Right cardiac atrium (tissue), 5 donors: ENCODE data around the gene ADGRE1. TPM values are rescaled to one million over a fixed set of nuclear protein-coding genes. Genes with fewer than 3 reads are reported as not detected.

Experiments used
- ATAC-seq, 2 donors: fragments of 200-7000 bp; cut with Tn5 transposase; one replicate each; pipeline versions ENCODE4 v1.8.0 to v1.9.1; 2020; ENCODE audit warnings: moderate library complexity in 2 of 2, mild to moderate bottlenecking in 1 of 2
- DNase-seq, 3 donors: peaks; one replicate each; pipeline ENCODE4 v3.0.0-alpha.2; 2020
- H3K27ac ChIP-seq: one replicate; pipeline ENCODE4 v1.5.1; 2013; ENCODE audit warnings: mild to moderate bottlenecking, low read length, control low read depth, moderate library complexity
- H3K27me3 ChIP-seq: one replicate; pipeline ENCODE4 v1.6.1; 2013; ENCODE audit not compliant: control insufficient read depth, insufficient read depth
- H3K4me1 ChIP-seq: one replicate; pipeline ENCODE4 v1.6.1; 2013; ENCODE audit warnings: low read length; ENCODE audit not compliant: control insufficient read depth, insufficient read depth
- H3K4me3 ChIP-seq: one replicate; pipeline ENCODE4 v1.5.1; 2013; ENCODE audit warnings: low read length, control low read depth
- H3K9me3 ChIP-seq: one replicate; pipeline ENCODE4 v1.6.1; 2013; ENCODE audit warnings: low read length; ENCODE audit not compliant: control insufficient read depth
- WGBS: extraction: QIAGEN DNeasy Blood & Tissue Kit; methylation state at CpG from one replicate; pipeline ENCODE4 v1.1.7; 2013; 5-methylcytosine and 5-hydroxymethylcytosine counted together
- intact Hi-C, 4 donors: fragments of 100-400 bp; cut with DNase I; formaldehyde crosslinking; loops; one replicate each; pipeline versions ENCODE4 v1.11.0 to v1.14.0; 2022 to 2023
- polyA plus RNA-seq: library from polyadenylated mRNA; stranded (reverse); fragments of 200-250 nt; gene quantifications from one replicate; pipeline ENCODE4 v1.2.3, GENCODE V29; 2013
- total RNA-seq, 4 donors: library from RNA; stranded (reverse); fragmentation: NEBNext Ultra II Directional; extraction: Animal tissue kit (Norgen Biotek cat#: 25700); gene quantifications; one replicate each; pipeline ENCODE4 v1.2.1, GENCODE V29; 2021
- donor health status: healthy with polysubstance abuse.
- donor health status: DM: no; HTN: yes; CAD: no.
- donor health status: DM: no; HTN: no; CAD: no.
- donor health status: DM: no; HTN: yes; CAD: no; lungs with severe emphysema.
- donor health status: DM: yes; HTN: yes; CAD: no.

ADGRE1 gene
- total and polyA plus RNA-seq, 5 donors, result 0.25 to 0.53 (median 0.38) TPM; not detected in 1

- Histone ChIP-seq H3K4me1 (no peaks in the 10 kb centered on the region), H3K27ac (no peak overlapping the region), H3K9me3 (peaks cover 5% of the 10 kb centered on the region), H3K27me3 (no peaks in the 10 kb centered on the region), H3K4me3 (no peak overlapping the region)
- intact Hi-C loops, result no loop called here
- ATAC-seq (no peak), DNase-seq (no peak)
These were observed 96.1 kb downstream of the ADGRE1 start for GRCh38 chr19:6983448-6983847.

GRCh38 chr19:6987850-6988249 lies 100.5 kb downstream of the ADGRE1 start:
- Histone ChIP-seq H3K4me3 (no peak overlapping the region), H3K4me1 (no peaks in the 10 kb centered on the region), H3K9me3 (peaks cover 5% of the 10 kb centered on the region), H3K27me3 (no peaks in the 10 kb centered on the region), H3K27ac (no peak overlapping the region)
- no peak for DNase-seq
- intact Hi-C loops, result no loop called here
- no peak for ATAC-seq
- 51% methylated on average over 4 of the region's 4 CpGs for WGBS

- H3K4me1 ChIP-seq, result no peaks in the 10 kb centered on the region
- WGBS, result 40% methylated on average over 3 of the region's 3 CpGs
- ATAC-seq (no peak), DNase-seq (no peak)
- H3K27me3 ChIP-seq, result no peaks in the 10 kb centered on the region
- H3K4me3 ChIP-seq, result no peak overlapping the region
- H3K9me3 ChIP-seq, result peaks cover 5% of the 10 kb centered on the region
- intact Hi-C loops, result no loop called here
- no peak overlapping the region for H3K27ac ChIP-seq
These were observed 100.9 kb downstream of the ADGRE1 start for GRCh38 chr19:6988257-6988656.

Other genes starting within 250 kb of the ADGRE1 start
- gene TNFSF14, start 217.4 kb upstream of the ADGRE1 start, total RNA-seq, result 1 to 10 TPM in 2 of 4 donors, under 1 TPM in 2; 0.08 to 1.1 (median 0.83) TPM
- 0.29 TPM for gene TNFSF14, start 217.4 kb upstream of the ADGRE1 start, polyA plus RNA-seq
- 100 to 1,000 TPM; 136 to 537 (median 382) TPM for gene C3, start 166.9 kb upstream of the ADGRE1 start, total RNA-seq
- 273 TPM for gene C3, start 166.9 kb upstream of the ADGRE1 start, polyA plus RNA-seq
- gene GPR108, start 150.0 kb upstream of the ADGRE1 start, total RNA-seq, result 10 to 100 TPM; 28.2 to 38.4 (median 33.0) TPM
- 36.8 TPM for gene GPR108, start 150.0 kb upstream of the ADGRE1 start, polyA plus RNA-seq
- gene TRIP10, start 147.9 kb upstream of the ADGRE1 start, total RNA-seq, result 10 to 100 TPM; 68.8 to 89.5 (median 78.8) TPM
- 92.6 TPM for gene TRIP10, start 147.9 kb upstream of the ADGRE1 start, polyA plus RNA-seq
- under 1 TPM in 2 of 4 donors, not detected in 2; 0.09 to 0.25 TPM for gene SH2D3A, start 120.1 kb upstream of the ADGRE1 start, total RNA-seq
- 0.54 TPM for gene SH2D3A, start 120.1 kb upstream of the ADGRE1 start, polyA plus RNA-seq
- 1 to 10 TPM; 2.0 to 3.7 (median 3.4) TPM for gene VAV1, start 114.9 kb upstream of the ADGRE1 start, total RNA-seq
- 0.84 TPM for gene VAV1, start 114.9 kb upstream of the ADGRE1 start, polyA plus RNA-seq
- gene MBD3L2B, start 133.9 kb downstream of the ADGRE1 start, total RNA-seq, result not detected
- gene MBD3L2B, start 133.9 kb downstream of the ADGRE1 start, polyA plus RNA-seq, result not detected
- not detected for gene MBD3L5, start 143.0 kb downstream of the ADGRE1 start, total RNA-seq
- not detected for gene MBD3L5, start 143.0 kb downstream of the ADGRE1 start, polyA plus RNA-seq
- not detected for gene MBD3L4, start 152.6 kb downstream of the ADGRE1 start, total RNA-seq
- gene MBD3L4, start 152.6 kb downstream of the ADGRE1 start, polyA plus RNA-seq, result not detected
- gene MBD3L2, start 161.7 kb downstream of the ADGRE1 start, total RNA-seq, result not detected
- not detected for gene MBD3L2, start 161.7 kb downstream of the ADGRE1 start, polyA plus RNA-seq
- not detected for gene MBD3L3, start 171.1 kb downstream of the ADGRE1 start, total RNA-seq
- gene MBD3L3, start 171.1 kb downstream of the ADGRE1 start, polyA plus RNA-seq, result not detected
- 1 to 10 TPM; 4.8 to 5.8 (median 5.0) TPM for gene ZNF557, start 182.1 kb downstream of the ADGRE1 start, total RNA-seq
- 2.3 TPM for gene ZNF557, start 182.1 kb downstream of the ADGRE1 start, polyA plus RNA-seq